T-cell (primary cell): ENCODE results near the gene RERE. TPM values are rescaled to one million over a fixed set of nuclear protein-coding genes. Genes with fewer than 3 reads are reported as not detected.

Experiments
- ATAC-seq, 4 experiments: fragments of 200-7000 bp in 3 of 4; fragments of 150-1000 bp in 1 of 4; cut with Tn5 transposase; replicated peaks in 1 of 4; 1 replicate in 3 of 4; 2 replicates in 1 of 4; pipeline ENCODE4 v1.10.0; 2021; ENCODE audit warnings: moderate library complexity in 3 of 4, mild to moderate bottlenecking in 2 of 4, moderate number of reproducible peaks in 1 of 4
- CTCF ChIA-PET, 2 donors: fragments of 300-600 bp; sonication (Branson Sonifier 250); formaldehyde crosslinking; loops; one replicate each; lab custom pipeline; 2022; ENCODE audit warnings: antibody characterized with exemption in 2 of 2; lab: Charles Lee
- POLR2A ChIA-PET, 2 donors: fragments of 300-600 bp; sonication (Branson Sonifier 250); formaldehyde crosslinking; loops; one replicate each; lab custom pipeline; 2022; ENCODE audit warnings: antibody characterized with exemption in 2 of 2; lab: Charles Lee
- DNase-seq, 35 experiments: peaks; one replicate each; pipeline versions ENCODE4 v3.0.0 to v3.0.0-alpha.2; 2013 to 2023
- H3K27ac ChIP-seq: one replicate; pipeline ENCODE4 v1.5.1; 2013; ENCODE audit warnings: low read length
- H3K27me3 ChIP-seq, 2 experiments: replicated peaks in 1 of 2; 1 replicate in 1 of 2; 2 replicates in 1 of 2; pipeline versions ENCODE4 v1.6.1 to v1.7.0; 2013; ENCODE audit warnings: low read length in 1 of 2, mixed read lengths in 1 of 2; ENCODE audit not compliant: control insufficient read depth in 2 of 2, insufficient read depth in 2 of 2; ENCODE audit errors: extremely low read depth in 1 of 2
- H3K36me3 ChIP-seq, 2 donors: 1 replicate in 1 of 2; 2 replicates in 1 of 2; pipeline versions ENCODE4 v1.6.1 to v1.7.0; 2013; ENCODE audit warnings: low read length in 1 of 2; ENCODE audit not compliant: control insufficient read depth in 2 of 2, insufficient read depth in 1 of 2; ENCODE audit errors: extremely low read depth in 1 of 2
- H3K4me1 ChIP-seq, 2 experiments: 1 replicate in 1 of 2; 2 replicates in 1 of 2; pipeline versions ENCODE4 v1.6.1 to v1.7.0; 2013; ENCODE audit warnings: low read length in 2 of 2, mixed read lengths in 1 of 2; ENCODE audit not compliant: insufficient read depth in 2 of 2, control insufficient read depth in 1 of 2; ENCODE audit errors: extremely low read depth in 1 of 2
- H3K4me3 ChIP-seq, 2 donors: 1 replicate in 1 of 2; 2 replicates in 1 of 2; pipeline versions ENCODE4 v1.5.1 to v1.7.0; 2013; ENCODE audit warnings: mild to moderate bottlenecking in 2 of 2, low read length in 1 of 2, moderate library complexity in 1 of 2; ENCODE audit not compliant: control insufficient read depth in 1 of 2; ENCODE audit errors: extremely low read depth in 1 of 2
- H3K9me3 ChIP-seq: 2 replicates; pipeline ENCODE4 v1.7.0; 2013
- H3K27ac Mint-ChIP-seq, 2 donors: one replicate each; pipeline ENCODE4 v1.8.0; 2020 to 2021; ENCODE audit warnings: mild to moderate bottlenecking in 2 of 2, mixed read lengths in 2 of 2
- H3K27me3 Mint-ChIP-seq, 2 donors: one replicate each; pipeline ENCODE4 v1.8.0; 2021 to 2022; ENCODE audit warnings: mixed read lengths in 2 of 2
- H3K36me3 Mint-ChIP-seq: one replicate; pipeline ENCODE4 v1.8.0; 2021; ENCODE audit warnings: mixed read lengths
- H3K4me1 Mint-ChIP-seq, 3 donors: one replicate each; pipeline ENCODE4 v1.8.0; 2020 to 2022; ENCODE audit warnings: mixed read lengths in 3 of 3, mild to moderate bottlenecking in 1 of 3
- H3K4me3 Mint-ChIP-seq, 3 donors: one replicate each; pipeline ENCODE4 v1.8.0; 2020 to 2022; ENCODE audit warnings: mild to moderate bottlenecking in 3 of 3, mixed read lengths in 3 of 3, moderate library complexity in 3 of 3
- H3K9me3 Mint-ChIP-seq, 3 donors: one replicate each; pipeline ENCODE4 v1.8.0; 2020 to 2022; ENCODE audit warnings: mixed read lengths in 3 of 3
- WGBS: methylation state at CpG from one replicate; pipeline ENCODE4 v1.1.5; 2013; ENCODE audit warnings: missing lambda C conversion rate; ENCODE audit not compliant: insufficient coverage; 5-methylcytosine and 5-hydroxymethylcytosine counted together
- total RNA-seq, 35 experiments: library from RNA in 6 of 35; stranded (reverse) in 6 of 35; fragments of 120-200 nt in 1 of 35; gene quantifications; one replicate each; pipeline versions ENCODE4 v1.2.1 to v1.2.4 and lab custom pipeline; 2013 to 2026

The RERE gene
- total RNA-seq, 5 donors from 2014 or later (not counting 1 experiment from before 2014, with no cell fraction given), result 85.1 to 116 (median 103) TPM

DNA sequence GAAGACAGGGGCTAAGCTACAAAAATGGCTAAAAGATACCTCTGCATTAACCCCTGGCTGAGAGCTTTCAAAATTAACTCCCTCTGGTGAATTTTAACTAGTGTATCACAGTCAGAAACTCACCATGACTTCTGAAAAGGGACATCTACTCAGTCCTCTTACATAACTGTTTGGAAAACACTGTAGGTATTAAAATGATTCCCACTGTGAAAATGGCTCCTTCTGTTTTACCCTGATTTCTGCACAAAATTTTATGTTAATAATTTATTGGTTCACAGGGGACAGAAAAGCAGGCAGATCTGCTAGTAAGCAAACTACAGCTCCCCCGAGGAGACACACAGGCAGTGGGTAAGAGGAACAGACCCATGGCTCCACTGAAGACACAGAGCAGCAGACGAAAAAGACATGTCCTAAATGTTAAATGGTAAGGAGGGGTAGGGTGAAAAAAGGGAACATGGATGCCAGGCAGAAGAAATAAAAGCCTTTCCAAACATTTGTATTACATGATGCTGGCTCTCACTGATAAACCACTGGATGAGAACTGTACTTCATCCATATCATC lies 387.8 kb downstream of the RERE start:
- Histone ChIP-seq H3K36me3 (no peaks in the 10 kb centered on the region), H3K27ac (no peak overlapping the region), H3K27me3 (no peaks in the 10 kb centered on the region), H3K4me1 (peaks cover 37 to 61% of the 10 kb centered on the region in 2 experiments), H3K9me3 (no peaks in the 10 kb centered on the region), H3K4me3 (no peak overlapping the region)
- H3K36me3 Mint-ChIP-seq, result no peaks in the 10 kb centered on the region
- ATAC-seq, result no peak
- DNase-seq, result no peak
- POLR2A ChIA-PET, result interaction anchor here (0.6 kb wide), 2 partner anchors 39 to 533 kb away, joined by 3 to 4 read pairs; no protein-coding TSS in a partner anchor
- H3K9me3 Mint-ChIP-seq, result no peaks in the 10 kb centered on the region
- no peaks in the 10 kb centered on the region for H3K27me3 Mint-ChIP-seq
- no peak overlapping the region for H3K4me3 Mint-ChIP-seq
- CTCF ChIA-PET, result interaction anchor here (0.5 to 2.5 kb wide), 2 partner anchors 21 to 82 kb away, joined by 6 to 19 read pairs; no protein-coding TSS in a partner anchor
- peaks cover 76 to 84% (median 79%) of the 10 kb centered on the region in 3 donors for H3K4me1 Mint-ChIP-seq
- H3K27ac Mint-ChIP-seq, result peak overlapping the region; percentile 77 to 83
- 88% methylated on average over 1 of the region's 2 CpGs for WGBS

DNA sequence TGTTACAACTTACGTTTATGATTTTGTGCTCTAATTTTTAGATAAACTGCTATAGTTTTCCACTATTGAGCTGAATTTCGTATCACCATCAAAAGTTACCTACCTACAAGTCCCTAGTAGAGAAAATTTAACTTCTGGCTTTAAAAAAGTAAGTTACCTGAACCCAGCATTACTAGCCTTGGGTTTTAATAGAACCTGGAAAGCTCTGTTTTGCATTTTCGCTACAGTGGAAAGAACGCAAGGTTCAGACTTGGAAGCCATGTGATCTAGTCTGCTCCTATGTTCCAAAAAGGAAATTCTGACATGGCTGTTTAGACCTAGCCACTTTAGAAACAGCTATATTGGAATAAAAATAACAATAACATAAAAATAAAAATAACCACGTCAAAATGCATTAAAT lies 389.0 kb downstream of the RERE start:
- H3K36me3 Mint-ChIP-seq, result no peaks in the 10 kb centered on the region
- H3K4me3 ChIP-seq, result no peak overlapping the region

DNA sequence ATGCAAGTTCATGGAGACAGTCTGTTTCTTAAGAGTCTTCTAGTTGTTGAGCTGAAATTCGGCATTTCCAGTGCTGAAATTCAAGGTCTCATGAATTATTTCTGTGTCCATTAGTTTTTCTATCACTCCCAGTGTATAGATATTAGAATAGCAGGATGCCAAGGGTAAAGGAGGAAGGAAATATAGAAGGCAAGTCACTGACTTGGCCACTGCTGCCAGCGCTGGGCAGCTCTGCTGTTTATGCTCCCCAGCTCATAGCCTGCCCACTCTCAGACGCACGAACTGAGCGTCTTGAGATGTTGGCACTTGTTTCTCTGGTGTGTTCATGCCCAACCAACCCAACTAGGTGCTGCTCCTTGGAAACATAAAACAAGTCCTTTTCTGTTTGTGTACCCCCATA lies 389.5 kb downstream of the RERE start:
- H3K36me3 ChIP-seq, result no peaks in the 10 kb centered on the region
- ATAC-seq (no peak), DNase-seq (no peak)
- H3K27me3 ChIP-seq, result no peaks in the 10 kb centered on the region
- peak overlapping the region; percentile 62 for H3K27ac ChIP-seq
- Mint-ChIP-seq H3K27me3 (no peaks in the 10 kb centered on the region), H3K36me3 (no peaks in the 10 kb centered on the region), H3K4me1 (peaks cover 81 to 86% (median 83%) of the 10 kb centered on the region in 3 donors), H3K9me3 (no peaks in the 10 kb centered on the region), H3K4me3 (peak overlapping the region; percentile 2 to 57 (median 43)), H3K27ac (peak overlapping the region; percentile 77 to 90)
- POLR2A ChIA-PET, result interaction anchor here (0.6 to 0.8 kb wide), 4 partner anchors 19 to 108 kb away, joined by 3 read pairs; no protein-coding TSS in a partner anchor
- H3K9me3 ChIP-seq, result no peaks in the 10 kb centered on the region
- CTCF ChIA-PET, result interaction anchor here in 1 of 2 donors (0.6 to 1.3 kb wide), 5 partner anchors 10 to 105 kb away, joined by 3 to 5 read pairs (median 4); no protein-coding TSS in a partner anchor
- peaks cover 38 to 67% of the 10 kb centered on the region in 2 experiments for H3K4me1 ChIP-seq
- H3K4me3 ChIP-seq, result peak overlapping the region in 1 of 2 donors; percentile 15
- 83% methylated on average over 4 of the region's 5 CpGs for WGBS

More for the DNA sequence above, 389.0 kb downstream of the RERE start:
- peaks cover 38 to 67% of the 10 kb centered on the region in 2 experiments for H3K4me1 ChIP-seq
- H3K36me3 ChIP-seq, result no peaks in the 10 kb centered on the region
- H3K27me3 ChIP-seq, result no peaks in the 10 kb centered on the region
- H3K4me3 Mint-ChIP-seq, result peak overlapping the region in 1 of 3 donors; percentile 57
- ChIA-PET CTCF (interaction anchor here in 1 of 2 donors (0.7 to 0.9 kb wide), 2 partner anchors 10 to 274 kb away, joined by 3 read pairs; no protein-coding TSS in a partner anchor), POLR2A (interaction anchor here in 1 of 2 donors (0.5 to 0.8 kb wide), 2 partner anchors 18 to 118 kb away, joined by 3 to 22 read pairs; no protein-coding TSS in a partner anchor)
- ATAC-seq (no peak), DNase-seq (no peak)
- peak overlapping the region; percentile 68 to 77 for H3K27ac Mint-ChIP-seq
- H3K4me1 Mint-ChIP-seq, result peaks cover 81 to 86% (median 86%) of the 10 kb centered on the region in 3 donors
- peak overlapping the region; percentile 62 for H3K27ac ChIP-seq
- H3K9me3 Mint-ChIP-seq, result no peaks in the 10 kb centered on the region
- no CpG with 5 or more reads among the region's 5 CpGs for WGBS
- no peaks in the 10 kb centered on the region for H3K27me3 Mint-ChIP-seq
- no peaks in the 10 kb centered on the region for H3K9me3 ChIP-seq

DNA sequence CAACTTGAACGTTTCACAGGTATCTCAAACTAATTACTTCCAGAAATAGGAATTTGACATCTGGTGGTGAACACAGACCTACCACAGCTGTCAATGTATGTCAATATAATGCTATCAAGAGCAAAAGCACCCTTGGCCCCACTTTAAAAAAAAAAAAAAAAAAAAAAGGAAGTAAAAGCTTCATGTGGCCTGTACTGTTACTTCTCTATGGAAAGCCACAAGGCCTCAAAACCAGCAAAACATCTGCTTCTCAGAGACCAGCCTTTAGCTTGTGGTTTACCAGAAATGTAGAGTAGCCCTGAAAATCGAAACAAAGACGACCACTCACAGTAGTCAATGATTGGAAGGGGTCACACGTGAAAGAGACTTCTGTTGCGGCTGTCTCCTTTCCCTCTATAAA lies 389.9 kb downstream of the RERE start:
- H3K27ac ChIP-seq, result peak overlapping the region; percentile 62
- Mint-ChIP-seq H3K4me3 (peak overlapping the region; percentile 0 to 57 (median 43)), H3K27me3 (no peaks in the 10 kb centered on the region), H3K27ac (peak overlapping the region; percentile 77 to 90), H3K36me3 (no peaks in the 10 kb centered on the region), H3K4me1 (peaks cover 80 to 84% (median 80%) of the 10 kb centered on the region in 3 donors), H3K9me3 (no peaks in the 10 kb centered on the region)
- H3K9me3 ChIP-seq, result no peaks in the 10 kb centered on the region
- no peaks in the 10 kb centered on the region for H3K36me3 ChIP-seq
- peak in 1 of 4 experiments; percentile 20 for ATAC-seq
- no peak overlapping the region for H3K4me3 ChIP-seq
- POLR2A ChIA-PET, result interaction anchor here (0.6 to 0.8 kb wide), 4 partner anchors 19 to 108 kb away, joined by 3 read pairs; no protein-coding TSS in a partner anchor
- H3K27me3 ChIP-seq, result no peaks in the 10 kb centered on the region
- no CpG with 5 or more reads among the region's 5 CpGs for whole genome bisulfite sequencing
- H3K4me1 ChIP-seq, result peaks cover 38 to 67% of the 10 kb centered on the region in 2 experiments
- DNase-seq, result peak in 11 of 35 experiments; percentile 9 to 70 (median 18)
- CTCF ChIA-PET, result interaction anchor here in 1 of 2 donors (0.6 to 1.3 kb wide), 5 partner anchors 9 to 105 kb away, joined by 3 to 5 read pairs (median 4); no protein-coding TSS in a partner anchor

DNA sequence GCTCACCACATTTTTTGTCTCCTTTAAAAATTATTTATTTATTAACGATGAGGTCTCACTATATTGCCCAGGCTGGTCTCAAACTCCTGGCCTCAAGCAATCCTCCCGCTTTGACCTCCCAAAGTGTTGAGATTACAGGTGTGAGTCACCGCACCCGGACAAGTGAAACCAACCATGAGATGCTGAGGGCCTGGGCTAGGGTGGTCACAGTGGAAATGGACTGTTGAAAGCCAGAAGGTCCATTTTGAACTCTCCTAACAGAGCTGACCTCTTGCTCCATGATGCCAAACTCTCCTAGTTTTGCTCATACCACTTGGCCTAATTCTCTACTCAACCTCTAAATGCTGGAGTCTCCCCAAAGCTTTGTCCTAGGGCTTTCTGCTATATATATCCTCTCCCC lies 390.4 kb downstream of the RERE start:
- ChIA-PET CTCF (interaction anchor here in 1 of 2 donors (0.6 to 1.3 kb wide), 3 partner anchors 9 to 99 kb away, joined by 3 to 5 read pairs (median 4); no protein-coding TSS in a partner anchor), POLR2A (no interaction called here)
- Mint-ChIP-seq H3K36me3 (no peaks in the 10 kb centered on the region), H3K27ac (peak overlapping the region; percentile 77 to 90), H3K9me3 (no peaks in the 10 kb centered on the region), H3K27me3 (no peaks in the 10 kb centered on the region), H3K4me3 (peak overlapping the region; percentile 0 to 57 (median 35)), H3K4me1 (peaks cover 75 to 79% (median 75%) of the 10 kb centered on the region in 3 donors)
- ATAC-seq (no peak), DNase-seq (no peak)
- no peaks in the 10 kb centered on the region for H3K9me3 ChIP-seq
- H3K27ac ChIP-seq, result peak overlapping the region; percentile 62
- 100% methylated on average over 2 of the region's 4 CpGs for WGBS
- no peaks in the 10 kb centered on the region for H3K36me3 ChIP-seq
- H3K27me3 ChIP-seq, result no peaks in the 10 kb centered on the region
- no peak overlapping the region for H3K4me3 ChIP-seq
- peaks cover 38 to 67% of the 10 kb centered on the region in 2 experiments for H3K4me1 ChIP-seq

DNA sequence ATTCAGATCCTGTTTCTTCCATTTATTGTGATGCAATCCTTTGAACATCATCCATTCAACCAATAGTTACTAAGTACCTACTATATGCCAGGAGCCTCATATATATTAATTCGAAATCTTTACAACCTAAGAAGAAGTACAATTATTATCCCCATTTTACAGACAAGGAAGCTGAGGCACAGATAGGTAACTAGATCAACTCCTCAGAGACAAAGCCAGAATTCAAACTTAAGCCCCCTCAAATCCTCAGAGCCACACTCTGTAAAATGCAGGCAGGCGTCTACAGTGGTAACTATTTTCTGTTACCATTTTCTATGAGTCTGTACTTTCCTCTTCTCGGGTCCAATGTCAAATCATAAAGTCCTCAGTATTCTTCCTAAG lies 391.7 kb downstream of the RERE start:
- 95% methylated on average over 3 of the region's 3 CpGs for WGBS
- H3K4me3 Mint-ChIP-seq, result peak overlapping the region in 1 of 3 donors; percentile 93
- H3K4me1 Mint-ChIP-seq, result peaks cover 62 to 67% (median 63%) of the 10 kb centered on the region in 3 donors
- ChIA-PET POLR2A (no interaction called here), CTCF (no interaction called here)
- H3K9me3 Mint-ChIP-seq, result no peaks in the 10 kb centered on the region
- no peaks in the 10 kb centered on the region for H3K36me3 Mint-ChIP-seq
- H3K27ac Mint-ChIP-seq, result peak overlapping the region; percentile 92 to 95
- ATAC-seq (no peak), DNase-seq (no peak)
- Histone ChIP-seq H3K36me3 (no peaks in the 10 kb centered on the region), H3K27ac (no peak overlapping the region), H3K27me3 (no peaks in the 10 kb centered on the region), H3K4me3 (no peak overlapping the region), H3K9me3 (no peaks in the 10 kb centered on the region), H3K4me1 (peaks cover 42 to 59% of the 10 kb centered on the region in 2 experiments)
- H3K27me3 Mint-ChIP-seq, result no peaks in the 10 kb centered on the region
